GM20000 (cell line): ENCODE data around the gene ABL1.

Experiments
- DNase-seq: peaks from one replicate; pipeline ENCODE4 v3.0.0; 2012; ENCODE audit warnings: low spot score
- TF ChIP-seq, protein P1 (sequence below): IDR thresholded peaks from 2 replicates; pipeline ENCODE4 v1.5.1; 2012; ENCODE audit warnings: mild to moderate bottlenecking, control low read depth; ENCODE audit errors: extremely low read depth, missing control alignments

ABL1 gene

DNA sequence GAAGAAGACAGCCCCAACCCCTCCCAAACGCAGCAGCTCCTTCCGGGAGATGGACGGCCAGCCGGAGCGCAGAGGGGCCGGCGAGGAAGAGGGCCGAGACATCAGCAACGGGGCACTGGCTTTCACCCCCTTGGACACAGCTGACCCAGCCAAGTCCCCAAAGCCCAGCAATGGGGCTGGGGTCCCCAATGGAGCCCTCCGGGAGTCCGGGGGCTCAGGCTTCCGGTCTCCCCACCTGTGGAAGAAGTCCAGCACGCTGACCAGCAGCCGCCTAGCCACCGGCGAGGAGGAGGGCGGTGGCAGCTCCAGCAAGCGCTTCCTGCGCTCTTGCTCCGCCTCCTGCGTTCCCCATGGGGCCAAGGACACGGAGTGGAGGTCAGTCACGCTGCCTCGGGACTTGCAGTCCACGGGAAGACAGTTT, 49.1 kb downstream of the ABL1 start:
- DNase-seq = no peak
- TF ChIP-seq, protein P1, sequence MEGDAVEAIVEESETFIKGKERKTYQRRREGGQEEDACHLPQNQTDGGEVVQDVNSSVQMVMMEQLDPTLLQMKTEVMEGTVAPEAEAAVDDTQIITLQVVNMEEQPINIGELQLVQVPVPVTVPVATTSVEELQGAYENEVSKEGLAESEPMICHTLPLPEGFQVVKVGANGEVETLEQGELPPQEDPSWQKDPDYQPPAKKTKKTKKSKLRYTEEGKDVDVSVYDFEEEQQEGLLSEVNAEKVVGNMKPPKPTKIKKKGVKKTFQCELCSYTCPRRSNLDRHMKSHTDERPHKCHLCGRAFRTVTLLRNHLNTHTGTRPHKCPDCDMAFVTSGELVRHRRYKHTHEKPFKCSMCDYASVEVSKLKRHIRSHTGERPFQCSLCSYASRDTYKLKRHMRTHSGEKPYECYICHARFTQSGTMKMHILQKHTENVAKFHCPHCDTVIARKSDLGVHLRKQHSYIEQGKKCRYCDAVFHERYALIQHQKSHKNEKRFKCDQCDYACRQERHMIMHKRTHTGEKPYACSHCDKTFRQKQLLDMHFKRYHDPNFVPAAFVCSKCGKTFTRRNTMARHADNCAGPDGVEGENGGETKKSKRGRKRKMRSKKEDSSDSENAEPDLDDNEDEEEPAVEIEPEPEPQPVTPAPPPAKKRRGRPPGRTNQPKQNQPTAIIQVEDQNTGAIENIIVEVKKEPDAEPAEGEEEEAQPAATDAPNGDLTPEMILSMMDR = no peak

DNA sequence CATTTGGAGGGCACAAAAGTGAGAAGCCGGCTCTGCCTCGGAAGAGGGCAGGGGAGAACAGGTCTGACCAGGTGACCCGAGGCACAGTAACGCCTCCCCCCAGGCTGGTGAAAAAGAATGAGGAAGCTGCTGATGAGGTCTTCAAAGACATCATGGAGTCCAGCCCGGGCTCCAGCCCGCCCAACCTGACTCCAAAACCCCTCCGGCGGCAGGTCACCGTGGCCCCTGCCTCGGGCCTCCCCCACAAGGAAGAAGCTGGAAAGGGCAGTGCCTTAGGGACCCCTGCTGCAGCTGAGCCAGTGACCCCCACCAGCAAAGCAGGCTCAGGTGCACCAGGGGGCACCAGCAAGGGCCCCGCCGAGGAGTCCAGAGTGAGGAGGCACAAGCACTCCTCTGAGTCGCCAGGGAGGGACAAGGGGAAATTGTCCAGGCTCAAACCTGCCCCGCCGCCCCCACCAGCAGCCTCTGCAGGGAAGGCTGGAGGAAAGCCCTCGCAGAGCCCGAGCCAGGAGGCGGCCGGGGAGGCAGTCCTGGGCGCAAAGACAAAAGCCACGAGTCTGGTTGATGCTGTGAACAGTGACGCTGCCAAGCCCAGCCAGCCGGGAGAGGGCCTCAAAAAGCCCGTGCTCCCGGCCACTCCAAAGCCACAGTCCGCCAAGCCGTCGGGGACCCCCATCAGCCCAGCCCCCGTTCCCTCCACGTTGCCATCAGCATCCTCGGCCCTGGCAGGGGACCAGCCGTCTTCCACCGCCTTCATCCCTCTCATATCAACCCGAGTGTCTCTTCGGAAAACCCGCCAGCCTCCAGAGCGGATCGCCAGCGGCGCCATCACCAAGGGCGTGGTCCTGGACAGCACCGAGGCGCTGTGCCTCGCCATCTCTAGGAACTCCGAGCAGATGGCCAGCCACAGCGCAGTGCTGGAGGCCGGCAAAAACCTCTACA, 49.8 kb downstream of the ABL1 start:
- no peak for DNase-seq
- TF ChIP-seq, protein P1 = no peak

DNA sequence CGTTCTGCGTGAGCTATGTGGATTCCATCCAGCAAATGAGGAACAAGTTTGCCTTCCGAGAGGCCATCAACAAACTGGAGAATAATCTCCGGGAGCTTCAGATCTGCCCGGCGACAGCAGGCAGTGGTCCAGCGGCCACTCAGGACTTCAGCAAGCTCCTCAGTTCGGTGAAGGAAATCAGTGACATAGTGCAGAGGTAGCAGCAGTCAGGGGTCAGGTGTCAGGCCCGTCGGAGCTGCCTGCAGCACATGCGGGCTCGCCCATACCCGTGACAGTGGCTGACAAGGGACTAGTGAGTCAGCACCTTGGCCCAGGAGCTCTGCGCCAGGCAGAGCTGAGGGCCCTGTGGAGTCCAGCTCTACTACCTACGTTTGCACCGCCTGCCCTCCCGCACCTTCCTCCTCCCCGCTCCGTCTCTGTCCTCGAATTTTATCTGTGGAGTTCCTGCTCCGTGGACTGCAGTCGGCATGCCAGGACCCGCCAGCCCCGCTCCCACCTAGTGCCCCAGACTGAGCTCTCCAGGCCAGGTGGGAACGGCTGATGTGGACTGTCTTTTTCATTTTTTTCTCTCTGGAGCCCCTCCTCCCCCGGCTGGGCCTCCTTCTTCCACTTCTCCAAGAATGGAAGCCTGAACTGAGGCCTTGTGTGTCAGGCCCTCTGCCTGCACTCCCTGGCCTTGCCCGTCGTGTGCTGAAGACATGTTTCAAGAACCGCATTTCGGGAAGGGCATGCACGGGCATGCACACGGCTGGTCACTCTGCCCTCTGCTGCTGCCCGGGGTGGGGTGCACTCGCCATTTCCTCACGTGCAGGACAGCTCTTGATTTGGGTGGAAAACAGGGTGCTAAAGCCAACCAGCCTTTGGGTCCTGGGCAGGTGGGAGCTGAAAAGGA, 50.7 kb downstream of the ABL1 start:
- no peak for DNase-seq
- TF ChIP-seq, protein P1 = no peak

DNA sequence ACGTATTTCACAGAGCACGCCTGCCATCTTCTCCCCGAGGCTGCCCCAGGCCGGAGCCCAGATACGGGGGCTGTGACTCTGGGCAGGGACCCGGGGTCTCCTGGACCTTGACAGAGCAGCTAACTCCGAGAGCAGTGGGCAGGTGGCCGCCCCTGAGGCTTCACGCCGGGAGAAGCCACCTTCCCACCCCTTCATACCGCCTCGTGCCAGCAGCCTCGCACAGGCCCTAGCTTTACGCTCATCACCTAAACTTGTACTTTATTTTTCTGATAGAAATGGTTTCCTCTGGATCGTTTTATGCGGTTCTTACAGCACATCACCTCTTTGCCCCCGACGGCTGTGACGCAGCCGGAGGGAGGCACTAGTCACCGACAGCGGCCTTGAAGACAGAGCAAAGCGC, 51.9 kb downstream of the ABL1 start:
- TF ChIP-seq, protein P1 = no peak
- DNase-seq = no peak

DNA sequence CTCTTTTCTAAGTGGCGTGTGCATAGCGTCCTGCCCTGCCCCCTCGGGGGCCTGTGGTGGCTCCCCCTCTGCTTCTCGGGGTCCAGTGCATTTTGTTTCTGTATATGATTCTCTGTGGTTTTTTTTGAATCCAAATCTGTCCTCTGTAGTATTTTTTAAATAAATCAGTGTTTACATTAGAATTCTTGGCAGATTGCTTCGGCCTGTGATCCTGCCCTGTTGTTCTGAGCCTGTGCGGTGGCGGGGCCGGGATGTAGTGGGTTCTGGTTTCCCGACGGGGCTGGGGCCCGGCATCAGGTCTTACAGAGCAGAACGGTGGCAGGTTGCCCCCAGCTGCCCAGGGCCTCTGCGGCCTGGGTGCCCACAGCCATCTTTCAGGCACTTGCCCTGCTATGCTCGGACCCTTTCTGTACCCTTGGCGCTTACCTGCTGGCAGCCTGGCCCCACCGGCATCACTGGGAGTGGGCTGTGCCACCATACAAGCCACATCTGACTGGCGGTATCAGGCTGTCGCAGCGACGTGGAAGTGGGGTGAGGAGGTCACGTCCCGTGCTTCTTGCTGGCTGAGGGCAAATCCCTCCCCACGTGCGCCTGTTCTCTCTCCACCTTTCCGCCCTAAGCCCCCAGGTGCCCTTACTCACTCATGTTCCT, 52.6 kb downstream of the ABL1 start:
- DNase-seq = no peak
- TF ChIP-seq, protein P1 = no peak

DNA sequence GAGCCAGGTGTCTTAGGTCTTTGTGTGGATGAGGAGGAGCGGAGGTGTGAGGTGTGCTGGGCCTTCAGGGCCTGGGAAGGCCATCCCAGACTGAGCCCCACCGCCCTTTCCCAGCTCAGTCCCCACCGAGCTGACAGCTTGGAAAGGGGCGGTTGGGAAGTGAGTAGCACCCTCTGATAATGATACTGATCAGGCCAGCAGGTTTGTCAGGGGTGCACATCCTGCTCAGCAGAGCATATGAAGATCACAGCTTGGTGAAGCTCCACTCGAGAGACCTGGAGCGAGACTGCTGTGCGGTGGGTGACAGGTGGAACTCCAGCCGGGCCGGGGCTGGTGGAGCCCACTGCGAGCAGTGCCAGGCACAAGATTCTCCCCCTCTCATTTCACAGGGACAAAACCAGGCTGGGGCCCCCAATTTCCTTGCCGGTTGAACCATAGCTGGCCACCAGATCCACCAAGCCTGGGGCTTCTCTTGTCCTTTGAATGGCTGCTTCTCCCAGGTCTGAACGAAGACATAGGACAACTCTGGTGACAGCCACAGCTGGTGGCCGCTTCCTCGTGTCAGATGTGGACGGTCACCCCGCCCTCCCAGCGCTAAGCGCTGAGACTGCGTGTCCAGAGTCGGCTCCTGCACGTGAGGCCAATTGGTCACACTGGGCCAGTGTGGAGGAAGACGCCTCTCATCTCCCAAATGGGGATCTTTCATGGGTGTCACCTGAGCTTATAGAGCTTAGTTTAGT, 53.3 kb downstream of the ABL1 start:
- TF ChIP-seq, protein P1 = no peak
- no peak for DNase-seq
